HCT116 (cell line): ENCODE measurements around the gene NOTCH4.

Source experiments
- CTCF ChIP-seq, 3 experiments: fragments of 200-600 bp in 1 of 3; sonication (generic) in 1 of 3; IDR thresholded peaks in 2 of 3; conservative IDR thresholded peaks in 1 of 3; 2 replicates each; pipeline ENCODE4 v1.5.1; 2012 to 2017; ENCODE audit warnings: low read depth in 2 of 3, low read length in 2 of 3, antibody characterized with exemption in 1 of 3, borderline replicate concordance in 1 of 3, control low read depth in 1 of 3, mild to moderate bottlenecking in 1 of 3, mixed read lengths in 1 of 3, mixed run types in 1 of 3, moderate library complexity in 1 of 3; ENCODE audit not compliant: insufficient read depth in 1 of 3
- POLR2A ChIP-seq: IDR thresholded peaks from 2 replicates; pipeline ENCODE4 v1.7.0; 2011; ENCODE audit warnings: borderline replicate concordance; ENCODE audit not compliant: insufficient read depth, insufficient read length; ENCODE audit errors: extremely low read depth

- no peak for TF ChIP-seq CTCF (IDR thresholded peaks at IDR 0.05 in 2 of 3, conservative IDR thresholded peaks at IDR 0.05 in 1 of 3; ENCODE audit: borderline replicate concordance in 1 of 3, insufficient read depth in 1 of 3, low read depth in 2 of 3, low read length in 2 of 3)
- no peak for TF ChIP-seq POLR2A
Observed at GRCh38 chr6:32184084-32184640, 39.7 kb downstream of the NOTCH4 start, which contains the start of gene AGER.
